Stimulated activated CD4-positive, alpha-beta T cell treated with anti-CD3 and anti-CD28 coated beads, Interleukin-1b, Interleukin-23, amount 100 ng/mL, for 4 hours (primary cell): ENCODE data around the gene SDR42E2.
A peak's percentile ranks its signal among the peaks of the same experiment; 100 is the strongest.
"Not testable (repeated sequence)": the region's sequence is repeated elsewhere in the genome, so short reads cannot be mapped to it uniquely, and the experiment has no call there.

ENCODE experiments used
- DNase-seq, 2 donors: peaks; one replicate each; pipeline ENCODE4 v3.0.0-alpha.2; 2020; ENCODE audit warnings: low read depth in 2 of 2

Gene SDR42E2

DNA sequence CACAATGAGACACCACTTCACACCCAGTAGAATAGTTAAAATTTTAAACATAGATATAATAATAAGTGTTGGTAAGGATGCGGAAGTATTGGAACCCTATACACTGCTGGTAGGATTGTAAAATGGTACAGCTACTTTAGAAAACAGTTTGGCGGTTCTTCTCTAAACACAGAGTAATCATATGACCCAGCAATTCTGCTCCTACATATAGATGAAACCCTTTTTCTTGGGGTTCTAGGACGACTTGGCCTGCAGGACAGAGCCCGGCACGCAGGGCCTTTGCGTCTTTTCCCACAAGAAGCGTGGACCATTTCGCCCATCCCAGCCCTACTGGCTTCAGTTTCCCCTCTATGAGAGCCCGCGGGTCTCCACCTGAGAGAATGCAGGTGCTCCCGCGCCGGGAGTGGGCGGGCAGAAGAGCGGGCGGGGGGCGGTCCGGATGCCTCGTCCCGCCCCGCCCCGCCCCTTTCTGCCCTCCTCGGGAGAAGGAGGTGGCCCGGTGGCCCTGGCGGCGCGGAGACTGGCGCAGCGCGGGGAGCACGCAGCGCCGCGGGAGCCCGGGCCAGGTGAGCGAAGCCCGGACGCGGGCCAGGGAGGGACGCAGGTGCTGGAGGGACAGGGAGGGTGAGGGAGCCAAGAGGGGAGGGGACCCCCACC, at the start of gene SDR42E2:
SDR42E2 (plus strand) TSS at position 508 of the 657 bp plus-strand sequence. CDS start 3,077 bp downstream, outside the sequence.
- peak; percentile 27 to 49 for DNase-seq

DNA sequence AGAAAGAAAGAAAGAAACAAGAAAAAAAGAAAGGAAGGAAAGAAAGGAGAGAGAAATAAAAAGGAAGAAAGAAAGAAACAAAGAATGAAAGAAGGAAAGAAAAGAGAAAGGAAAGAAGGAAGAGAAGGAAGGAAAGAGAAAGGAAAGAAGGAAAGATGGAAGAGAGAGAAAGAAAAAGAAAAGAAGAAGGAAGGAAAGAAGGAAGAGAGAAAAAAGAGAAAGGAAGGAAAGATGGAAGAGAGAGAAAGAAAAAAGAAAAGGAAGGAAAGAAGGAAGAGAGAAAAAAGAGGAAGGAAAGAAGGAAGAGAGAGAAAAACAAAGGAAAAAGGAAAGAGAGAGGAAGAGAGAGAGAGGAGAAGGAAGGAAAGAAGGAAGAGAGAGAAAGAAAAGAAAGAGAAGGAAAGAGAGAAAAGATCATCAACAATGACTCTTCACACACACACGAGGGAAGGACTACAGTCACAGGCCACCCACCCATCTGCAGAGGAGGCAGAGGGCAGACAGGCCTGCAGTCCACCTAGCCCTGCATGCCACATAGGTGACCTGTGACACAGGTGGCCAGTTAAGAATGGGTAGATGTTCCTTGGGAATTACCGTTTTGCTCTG, 46.1 kb upstream of the SDR42E2 start:
- no peak for DNase-seq

DNA sequence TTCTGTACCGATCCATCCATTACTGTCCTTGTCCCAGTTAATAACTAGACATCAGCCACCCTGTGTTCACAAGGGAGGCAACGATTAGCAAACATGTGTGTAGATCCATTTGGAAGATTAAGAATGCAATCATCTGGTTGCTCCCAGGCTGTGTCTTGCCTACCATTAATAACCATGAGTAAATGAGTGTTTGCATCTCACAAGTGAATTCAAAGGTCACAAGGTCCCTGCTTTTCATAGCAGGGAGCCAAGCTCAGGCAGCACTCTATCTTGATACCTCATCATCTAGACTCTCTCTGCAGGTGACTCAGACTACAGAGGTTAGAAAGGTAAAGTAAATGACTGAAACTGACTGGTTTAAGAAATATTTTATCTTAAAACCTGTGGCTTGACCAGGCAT, 44.7 kb upstream of the SDR42E2 start:
- DNase-seq: no peak

DNA sequence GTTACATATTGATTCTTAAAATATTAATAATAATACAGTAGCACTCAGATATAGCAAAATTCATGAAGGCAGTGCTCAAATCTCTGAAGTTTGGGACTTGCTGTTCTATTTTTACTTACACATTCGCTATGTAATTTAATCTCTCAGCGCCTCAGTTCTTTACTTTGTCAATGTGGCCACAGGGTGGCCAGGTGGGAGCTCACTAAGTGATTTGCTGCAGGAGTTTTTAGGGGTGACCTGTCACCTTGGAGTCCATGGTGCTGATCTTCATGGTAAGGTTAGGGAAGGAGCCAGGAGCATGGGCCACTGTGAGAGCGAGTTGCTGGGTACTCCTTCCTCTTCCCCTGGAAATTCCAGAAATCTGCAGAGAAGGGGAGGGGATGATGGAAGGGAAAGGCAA, 41.9 kb upstream of the SDR42E2 start:
- DNase-seq: no peak

DNA sequence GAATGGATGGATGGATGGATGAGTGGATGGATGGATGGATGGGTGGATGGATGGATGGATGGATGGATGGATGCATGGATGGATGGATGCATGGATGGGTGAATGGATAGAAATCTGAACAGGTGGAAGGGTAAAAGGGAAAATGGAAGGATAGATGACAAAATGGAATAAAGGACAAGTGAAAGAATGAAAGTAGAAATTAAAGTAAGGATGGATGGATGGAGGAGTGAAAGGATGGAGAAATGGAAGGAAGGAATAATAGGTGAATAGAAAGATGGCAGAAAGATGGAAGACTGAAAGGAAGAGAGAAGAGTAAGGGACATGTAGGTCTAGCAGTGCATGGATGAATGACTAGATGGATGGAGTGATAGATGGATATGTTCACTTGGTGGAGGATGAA, 40.1 kb upstream of the SDR42E2 start:
- DNase-seq: no peak

DNA sequence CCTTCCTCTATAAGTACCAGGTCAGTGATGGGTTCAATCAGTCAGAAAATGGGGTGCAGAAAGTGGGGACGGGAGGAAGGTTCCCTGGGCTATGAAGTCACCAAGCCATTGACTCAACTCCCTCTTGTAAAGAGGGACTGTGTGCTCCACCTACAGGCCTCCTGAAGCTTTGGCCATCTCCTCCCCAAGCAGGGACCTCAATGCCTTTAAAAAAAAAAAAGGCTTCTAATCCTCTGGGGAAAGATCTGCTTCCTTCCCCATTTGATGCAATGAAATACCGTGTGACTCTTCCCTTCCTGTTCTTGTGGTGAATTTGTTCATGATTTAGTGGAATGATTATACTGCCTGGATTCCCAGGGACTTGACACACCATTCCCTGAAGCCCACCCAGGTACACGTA, 39.2 kb upstream of the SDR42E2 start:
- DNase-seq: no peak

DNA sequence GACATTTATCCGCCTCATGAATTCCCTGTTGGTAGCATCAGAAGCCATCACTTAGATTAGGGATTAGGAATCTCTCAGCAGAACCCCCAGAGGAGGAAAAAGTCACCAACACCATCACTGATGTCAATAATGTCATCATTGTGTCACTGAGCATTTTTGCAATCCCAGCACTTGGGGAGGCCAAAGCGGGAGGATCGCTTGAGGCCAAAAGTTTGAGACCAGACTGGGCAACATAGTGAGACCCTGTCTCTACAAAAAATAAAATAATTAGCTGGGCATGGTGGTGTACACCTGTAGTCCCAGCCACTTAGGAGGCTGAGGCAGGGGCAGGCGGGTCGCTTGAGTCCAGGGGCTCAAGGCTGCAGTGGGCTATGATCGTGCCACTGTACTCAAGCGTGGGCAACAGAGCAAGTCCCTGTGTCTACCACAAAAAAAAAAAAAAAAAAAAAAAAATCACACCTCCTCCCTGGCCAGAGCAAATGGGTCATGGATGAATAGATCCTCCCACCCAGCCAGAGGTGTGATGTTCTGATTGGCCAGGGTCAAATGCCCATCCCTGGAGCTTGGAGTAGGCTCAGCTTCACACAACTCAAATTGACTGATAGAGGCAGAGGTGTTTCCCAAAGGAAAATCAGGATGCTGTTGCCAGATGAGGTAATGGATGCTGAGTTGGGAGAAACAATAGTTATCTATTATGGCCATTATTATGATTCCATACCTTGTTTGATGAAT, 38.4 kb upstream of the SDR42E2 start:
- no peak for DNase-seq

DNA sequence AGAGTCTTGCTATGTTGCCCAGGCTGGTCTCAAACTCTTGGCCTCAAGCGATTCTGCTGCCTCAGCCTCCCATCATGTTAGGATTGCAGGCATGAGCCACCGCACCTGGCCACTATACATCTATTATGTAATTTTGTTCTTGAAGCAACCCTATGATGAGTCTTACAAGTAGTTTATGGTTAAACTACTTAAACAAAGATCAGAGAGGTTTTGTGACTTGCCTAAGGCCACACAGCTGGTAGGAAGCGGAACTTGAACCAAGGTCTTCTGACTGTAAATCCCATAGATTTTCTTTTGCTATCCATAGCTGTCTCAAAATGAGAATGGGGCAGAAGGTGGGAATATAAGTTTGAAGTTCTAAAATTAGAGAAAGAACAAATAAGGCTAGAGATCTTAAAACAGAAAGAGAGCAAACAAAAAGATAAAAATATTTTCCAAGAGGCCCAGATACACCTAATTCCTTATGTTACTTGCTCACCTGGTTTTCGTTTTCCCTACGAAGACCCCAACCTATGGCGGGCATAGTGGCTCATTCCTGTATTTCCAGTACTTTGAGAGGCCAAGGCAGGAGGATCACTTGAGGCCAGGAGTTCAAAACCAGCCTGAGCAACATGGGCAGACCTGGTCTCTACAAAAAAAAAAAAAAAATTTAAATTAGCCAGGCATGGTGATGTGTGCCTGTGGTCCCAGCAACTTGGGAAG, 37.6 kb upstream of the SDR42E2 start:
- DNase-seq: no peak

DNA sequence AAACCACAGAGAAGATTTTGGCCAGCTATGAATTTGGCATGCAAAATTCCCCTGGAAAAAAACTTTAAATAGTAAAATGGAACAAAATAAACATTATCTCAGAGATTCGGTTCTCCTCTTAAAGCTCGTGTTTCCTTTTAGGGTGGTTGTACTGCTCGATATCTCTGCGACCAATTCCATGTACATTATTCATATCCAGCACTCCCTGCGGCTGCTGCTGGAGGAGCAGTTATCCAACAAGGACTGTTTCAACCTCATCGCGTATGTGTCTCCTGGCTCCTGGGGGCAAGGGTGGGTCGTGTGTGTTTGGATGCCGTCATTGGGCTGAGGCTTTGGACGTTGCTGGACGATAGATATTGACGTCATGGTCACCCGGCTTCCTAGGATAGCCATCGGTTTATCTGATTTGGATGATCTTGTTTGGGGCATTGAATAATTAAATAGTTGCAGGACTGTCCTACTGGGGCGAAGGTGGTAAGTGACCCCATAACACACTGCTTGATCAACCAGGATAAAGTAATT, 36.2 kb upstream of the SDR42E2 start:
- DNase-seq: no peak

DNA sequence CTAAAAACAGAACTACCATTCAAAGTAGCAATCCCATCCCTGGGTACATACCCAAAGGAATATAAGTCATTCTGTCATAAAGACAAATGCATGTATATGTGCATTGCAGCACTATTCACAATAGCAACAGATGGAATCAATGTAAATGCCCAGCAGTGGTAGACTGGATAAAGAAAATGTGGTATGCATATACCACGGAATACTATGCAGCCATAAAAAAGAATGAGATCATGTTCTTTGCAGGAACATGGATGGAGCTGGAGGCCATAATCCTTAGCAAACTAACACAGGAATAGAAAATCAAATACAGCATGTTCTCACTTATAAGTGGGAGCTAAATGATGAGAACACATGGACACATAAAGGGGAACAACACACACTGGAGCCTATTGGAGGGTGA, 33.8 kb upstream of the SDR42E2 start:
- DNase-seq: not testable (repeated sequence)

DNA sequence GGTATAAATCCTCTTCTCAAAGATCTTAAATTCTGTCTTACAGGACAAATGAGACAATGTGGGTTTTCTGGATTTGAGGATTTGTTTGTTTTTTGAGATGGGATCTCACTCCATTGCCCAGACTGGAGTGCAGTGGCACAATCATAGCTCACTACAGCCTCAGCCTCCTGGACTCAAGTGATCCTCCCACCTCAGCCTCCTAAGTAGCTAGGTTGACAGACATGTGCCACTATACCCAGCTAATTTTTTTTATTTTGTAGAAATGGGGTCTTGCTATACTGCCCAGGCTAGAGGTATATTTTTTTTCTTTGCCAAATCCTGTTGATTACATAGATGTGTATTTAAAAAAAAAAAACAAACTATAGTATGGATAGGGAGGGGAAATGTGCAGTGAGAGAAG, 31.8 kb upstream of the SDR42E2 start:
- DNase-seq: no peak

DNA sequence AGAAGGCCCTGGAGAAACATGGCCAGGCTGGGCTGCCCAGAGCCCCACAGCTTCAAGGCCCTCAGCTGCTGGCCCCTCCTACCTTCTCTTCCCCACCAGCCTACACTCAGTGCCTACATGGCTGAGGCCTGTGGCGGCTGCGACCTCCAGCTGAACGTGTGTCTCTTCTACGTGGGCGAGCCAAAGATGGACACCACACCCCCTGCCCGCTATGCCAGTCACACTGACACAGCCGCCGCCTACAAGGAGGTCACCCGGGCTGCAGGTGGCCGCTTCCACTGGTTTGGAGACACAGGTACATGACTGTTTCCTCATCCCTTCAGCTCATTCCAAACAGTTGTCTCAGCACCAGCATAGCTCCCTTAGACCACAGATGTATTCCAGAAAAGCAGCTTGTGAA, 29.5 kb upstream of the SDR42E2 start:
- no peak for DNase-seq

DNA sequence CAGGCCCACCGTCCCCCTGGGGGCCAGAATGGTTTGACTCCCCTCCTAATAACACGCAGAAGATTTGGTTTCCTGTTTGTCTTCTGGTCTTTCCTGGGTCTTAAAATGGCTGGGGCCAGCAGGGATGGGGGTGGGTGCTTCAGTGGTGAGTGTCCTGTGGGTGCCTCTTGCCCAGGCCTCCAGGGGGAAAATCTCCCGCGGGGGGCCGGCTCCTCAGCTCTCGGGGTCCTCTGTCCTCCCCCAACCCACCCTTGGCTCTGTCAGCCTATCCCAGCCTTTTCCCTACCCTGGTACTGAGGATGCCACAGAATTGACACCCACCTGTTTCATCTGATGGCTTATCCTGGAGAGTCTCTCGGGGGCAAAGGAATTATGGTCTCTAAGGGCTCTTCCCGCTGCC, 23.8 kb upstream of the SDR42E2 start:
- no peak for DNase-seq

DNA sequence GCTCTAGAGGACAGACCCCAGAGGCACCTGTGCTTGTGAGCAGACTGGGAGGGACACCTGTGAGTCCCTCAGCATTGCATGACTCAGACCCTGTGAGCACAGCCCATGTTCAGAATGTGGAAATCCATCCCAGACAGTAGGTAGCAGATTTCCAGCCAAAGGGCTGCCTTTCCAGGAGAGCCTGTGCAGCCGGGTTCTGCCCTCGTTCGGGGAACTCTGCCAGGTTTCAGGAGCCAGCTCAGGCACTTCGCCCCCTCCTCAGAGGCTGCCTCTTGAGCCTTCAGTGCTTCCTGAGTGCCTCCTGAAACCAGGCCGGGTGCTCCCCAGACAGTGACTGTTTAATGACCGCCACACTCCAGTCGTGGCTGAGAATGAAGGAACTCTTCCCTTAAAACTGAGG, 23.3 kb upstream of the SDR42E2 start:
- no peak for DNase-seq

DNA sequence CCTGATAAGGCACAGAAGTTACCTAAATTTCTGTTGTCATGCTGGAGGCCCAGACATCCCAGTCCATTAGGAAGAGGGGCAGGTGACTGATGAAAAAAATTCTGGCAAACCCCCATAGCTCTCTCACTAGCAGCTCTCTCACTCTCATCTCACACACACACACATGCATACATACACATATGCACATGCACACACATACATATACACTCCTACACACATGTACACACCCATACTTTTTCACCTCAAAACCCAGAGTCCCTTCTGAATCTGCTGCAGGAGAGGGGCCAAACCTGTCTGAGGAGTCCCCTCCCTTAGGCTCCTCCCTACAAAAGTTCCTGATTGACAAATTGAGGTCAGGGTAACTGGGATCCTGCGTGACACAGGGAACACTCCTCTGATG, 22.6 kb upstream of the SDR42E2 start:
- no peak for DNase-seq

DNA sequence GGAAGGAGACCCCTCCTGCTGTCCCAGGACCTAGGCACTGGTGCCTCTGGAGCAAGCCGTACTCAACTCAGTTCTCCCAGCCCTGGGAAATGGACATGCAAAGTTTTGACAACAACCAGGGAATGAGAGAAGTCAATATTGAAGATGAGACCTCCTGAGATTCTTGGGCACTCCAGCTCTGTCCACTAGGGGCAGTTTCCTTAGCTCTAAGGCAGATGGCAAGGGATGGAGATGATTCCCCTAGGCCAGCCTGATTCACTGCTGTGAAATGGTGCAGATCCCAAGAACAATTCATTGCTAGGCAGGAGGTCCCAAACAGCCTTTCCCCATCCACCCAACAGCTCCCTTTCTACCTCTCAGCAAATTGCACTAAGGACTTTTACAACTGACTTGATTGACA, 20.5 kb upstream of the SDR42E2 start:
- no peak for DNase-seq

DNA sequence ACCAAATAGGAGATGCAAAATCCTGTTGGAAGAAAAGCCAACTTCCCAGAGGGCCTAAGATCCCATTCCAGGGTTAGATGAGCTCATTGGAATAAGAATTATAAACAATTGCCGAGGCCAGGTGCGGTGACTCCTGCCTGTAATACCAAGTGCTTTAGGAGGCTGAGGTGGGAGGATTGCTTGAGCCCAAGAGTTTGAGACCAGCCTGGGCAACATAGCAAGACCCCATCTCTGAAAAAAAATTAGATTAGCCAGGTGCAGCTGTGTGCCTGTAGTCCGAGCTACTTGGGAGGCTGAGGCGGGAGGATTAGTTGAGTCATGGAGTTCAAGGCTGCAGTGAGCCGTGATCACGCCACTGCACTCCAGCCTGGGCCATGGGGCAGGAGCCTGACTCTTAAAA, 17.8 kb upstream of the SDR42E2 start:
- no peak for DNase-seq

DNA sequence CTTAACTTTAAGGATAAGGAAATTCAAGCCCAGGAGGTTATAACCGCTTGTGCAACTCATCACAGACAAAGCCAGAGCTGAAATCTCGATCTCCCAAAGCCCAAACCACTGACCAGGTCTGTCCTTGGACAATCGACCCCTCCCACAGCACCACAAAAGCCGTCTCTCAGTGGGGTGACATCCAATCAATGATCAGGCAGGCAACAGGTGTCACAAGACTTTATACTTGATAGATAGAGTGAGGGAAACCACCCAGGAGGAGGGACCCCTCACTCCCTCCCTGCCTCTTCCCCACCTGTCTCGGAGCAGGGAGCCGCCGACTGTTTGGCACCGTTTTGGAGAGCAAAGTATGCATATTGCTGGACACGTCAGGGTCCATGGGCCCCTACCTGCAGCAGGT, 14.5 kb upstream of the SDR42E2 start:
- DNase-seq: no peak

DNA sequence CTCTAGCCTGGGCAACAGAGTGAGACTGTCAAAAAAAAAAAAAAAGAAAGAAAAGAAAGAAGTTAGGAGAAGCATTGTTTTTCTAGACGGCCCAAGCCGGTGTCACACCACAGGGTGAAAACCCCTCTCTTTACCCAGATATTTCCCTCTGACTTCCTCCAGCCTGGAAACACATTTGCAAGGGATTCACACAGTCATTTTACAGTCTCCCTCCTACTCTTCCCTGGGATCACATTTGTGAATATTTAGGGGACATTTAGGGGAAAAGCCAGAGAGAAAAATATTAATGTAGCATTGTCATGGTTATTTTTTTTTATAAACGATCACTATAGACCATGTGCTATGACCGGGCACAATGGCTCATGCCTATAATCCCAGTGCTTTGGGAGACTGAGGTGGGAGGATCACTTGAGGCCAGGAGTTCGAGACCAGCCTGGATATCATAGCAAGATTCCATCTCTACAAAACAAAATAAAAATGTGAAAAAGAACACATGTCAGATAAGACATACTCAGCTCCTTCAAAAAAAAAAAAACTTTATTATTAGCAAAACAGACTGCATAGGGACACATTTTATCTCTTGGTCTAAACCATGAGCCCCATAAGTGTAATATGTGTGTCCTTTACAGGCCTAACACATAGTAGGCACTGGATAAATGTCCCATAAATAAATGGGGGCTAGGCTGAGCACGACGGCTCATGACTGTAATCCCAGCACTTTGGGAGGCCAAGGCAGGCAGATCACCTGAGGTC, 10.9 kb upstream of the SDR42E2 start:
- DNase-seq: no peak

DNA sequence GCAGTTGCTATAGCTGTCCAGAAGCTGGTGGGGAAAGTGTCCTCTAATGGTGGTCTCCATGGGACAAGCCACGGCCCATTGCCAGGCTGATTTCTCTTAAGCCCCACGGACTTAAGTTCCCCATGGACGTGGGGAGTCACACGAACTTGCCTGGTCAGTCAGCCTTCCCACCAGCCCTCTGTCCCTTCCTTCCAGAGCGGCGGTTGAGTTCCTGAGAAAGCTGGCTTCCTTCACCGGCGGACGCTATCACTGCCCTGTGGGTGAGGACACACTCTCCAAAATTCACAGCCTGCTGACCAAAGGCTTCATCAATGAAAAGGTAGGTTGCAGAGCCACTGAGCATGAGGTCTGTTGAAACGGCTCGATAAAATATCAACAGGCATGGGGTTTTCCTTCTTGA, 10.0 kb upstream of the SDR42E2 start:
- no peak for DNase-seq

DNA sequence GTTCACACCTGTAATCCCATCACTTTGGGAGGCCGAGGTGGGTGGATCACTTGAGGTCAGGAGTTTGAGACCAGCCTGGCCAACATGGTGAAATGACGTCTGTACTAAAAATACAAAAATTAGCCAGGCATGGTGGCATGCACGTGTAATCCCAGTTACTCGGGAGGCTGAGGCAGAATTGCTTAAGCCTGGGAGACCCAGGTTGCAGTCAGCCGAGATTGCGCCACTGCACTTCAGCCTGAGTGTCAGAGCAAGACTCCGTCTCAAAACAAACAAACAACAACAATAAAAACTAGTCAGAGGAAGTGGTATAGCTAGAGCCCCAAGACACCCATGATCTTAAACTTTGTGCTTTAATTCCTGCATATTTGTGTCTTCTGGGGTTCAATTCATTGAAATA, 9.2 kb upstream of the SDR42E2 start:
- DNase-seq: not testable (repeated sequence)

DNA sequence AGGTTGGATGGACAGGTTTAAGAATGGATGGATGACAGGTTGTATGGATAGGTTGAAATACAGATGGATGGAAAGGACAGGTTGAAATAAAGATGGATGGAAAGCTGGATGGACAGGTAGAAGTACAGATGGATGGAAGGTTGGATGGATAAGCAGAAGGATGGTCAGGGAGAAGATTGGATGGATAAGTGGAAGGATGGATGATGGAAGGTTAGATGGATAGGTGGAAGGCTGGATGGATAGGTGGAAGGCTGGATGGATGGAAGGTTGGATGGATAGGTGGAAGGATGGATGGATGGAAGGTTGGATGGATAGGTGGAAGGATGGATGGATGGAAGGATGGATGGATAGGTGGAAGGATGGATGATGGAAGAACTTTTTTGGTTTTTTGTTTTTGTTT, 905 bp upstream of the SDR42E2 start:
- no peak for DNase-seq
